Stimulated activated CD4-positive, alpha-beta T cell treated with anti-CD3 and anti-CD28 coated beads, TNF-alpha, amount 100 ng/mL, for 4 hours (primary cell): Measurements from ENCODE around the gene KRT85.
"Not testable (repeated sequence)": the region's sequence is repeated elsewhere in the genome, so short reads cannot be mapped to it uniquely, and the experiment has no call there.

Experiments
- DNase-seq, 3 experiments: peaks; one replicate each; pipeline ENCODE4 v3.0.0-alpha.2; 2020; ENCODE audit warnings: low read depth in 3 of 3

The KRT85 gene

DNA sequence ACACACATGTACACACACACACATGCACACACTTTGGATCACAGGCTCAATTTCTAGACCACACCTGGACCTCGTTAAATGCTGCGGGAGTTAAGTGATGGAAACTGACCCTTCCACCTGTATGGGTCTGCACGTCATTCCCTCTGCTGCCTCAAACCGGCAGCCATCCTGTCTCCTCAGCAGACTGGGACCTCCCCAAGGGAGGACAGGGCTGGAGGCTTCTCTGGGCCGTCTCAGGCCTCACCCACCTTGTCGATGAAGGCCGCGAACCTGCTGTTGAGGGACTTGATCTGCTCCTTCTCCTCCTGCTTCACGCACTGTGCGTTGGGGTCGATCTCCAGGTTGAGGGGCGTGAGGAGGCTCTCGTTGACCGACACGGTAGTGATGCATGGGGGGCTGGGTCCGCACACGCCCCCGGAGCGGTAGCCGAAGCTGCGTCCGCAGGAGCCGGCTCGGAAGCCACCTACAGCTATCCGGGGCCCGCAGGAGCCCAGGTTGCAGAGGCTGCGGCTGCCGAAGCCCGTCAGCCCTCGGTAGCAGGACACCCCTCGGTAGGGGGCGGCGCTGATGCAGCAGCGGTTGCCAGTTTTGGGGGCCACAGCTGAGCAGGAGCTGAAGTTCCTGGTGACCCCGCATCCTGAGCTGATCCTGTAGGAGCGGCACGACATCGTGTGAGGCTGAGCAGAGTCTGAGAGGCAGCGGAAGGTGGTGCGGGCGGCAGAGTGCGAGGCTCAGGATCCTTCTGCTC is at the start of gene KRT85:
Gene KRT85 (minus strand): TSS at position 744 of the 748 bp plus-strand sequence. CDS start 76 bp downstream, at position 668.
- no peak for DNase-seq

DNA sequence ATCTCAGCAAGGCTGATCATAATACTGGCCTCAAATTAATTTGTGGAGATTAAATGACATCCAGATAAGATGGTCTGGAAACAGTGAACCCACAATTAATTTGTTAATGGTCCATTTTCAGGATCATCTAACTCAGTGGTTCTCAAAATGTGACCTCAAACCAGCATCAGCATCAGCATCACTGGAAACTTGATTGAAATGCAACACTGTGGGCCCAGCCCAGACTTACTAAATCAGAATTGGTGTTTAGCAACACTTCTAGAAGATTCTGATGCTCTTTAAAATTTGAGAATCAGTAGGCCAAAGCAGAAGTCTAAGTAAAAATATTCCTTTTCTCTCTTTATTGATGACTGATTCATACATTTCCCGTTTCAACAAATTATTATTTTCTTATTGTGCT is 49.5 kb upstream of the KRT85 start:
- no peak for DNase-seq

DNA sequence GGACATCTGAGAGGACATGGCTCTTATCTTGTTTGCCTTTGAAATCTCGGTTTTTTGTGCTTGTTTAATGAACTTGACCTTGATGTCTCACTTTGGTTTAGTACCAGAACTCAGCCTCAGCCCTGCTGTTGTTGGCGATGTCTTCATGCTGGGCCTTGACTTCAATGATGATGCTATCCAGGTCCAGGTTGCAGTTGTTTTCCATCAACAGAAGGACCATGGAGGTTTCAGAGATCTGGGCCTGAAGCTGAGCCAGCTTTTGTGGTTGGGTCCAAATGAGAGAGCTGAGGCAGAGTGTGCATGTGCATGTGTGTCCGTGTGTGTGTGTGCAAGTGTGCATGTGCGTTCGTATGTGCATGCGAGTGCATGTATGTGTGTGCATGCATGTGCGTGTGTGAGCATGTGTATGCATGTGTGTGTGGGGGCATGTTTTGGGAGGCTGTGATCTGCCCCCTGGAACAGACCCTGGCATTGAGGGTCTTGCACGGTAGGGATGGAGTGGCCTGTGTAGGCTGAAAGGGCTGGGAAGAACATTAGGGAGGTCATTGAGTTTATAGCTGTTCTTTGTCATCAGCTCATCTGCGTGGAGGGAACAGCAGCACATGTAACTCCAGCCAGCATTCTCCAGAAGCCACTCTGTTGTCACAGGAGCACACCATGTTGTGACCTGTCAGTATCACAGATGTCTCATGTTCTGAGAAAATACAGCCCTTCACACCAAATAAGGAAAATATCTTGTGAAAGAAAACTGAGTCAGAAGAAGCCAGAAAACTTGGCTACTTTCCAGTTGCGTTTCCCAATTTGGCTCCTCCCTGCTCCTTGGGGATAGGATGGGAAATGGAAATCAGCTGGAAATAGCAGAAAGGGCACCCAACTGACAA is 48.8 kb upstream of the KRT85 start:
- DNase-seq = no peak

DNA sequence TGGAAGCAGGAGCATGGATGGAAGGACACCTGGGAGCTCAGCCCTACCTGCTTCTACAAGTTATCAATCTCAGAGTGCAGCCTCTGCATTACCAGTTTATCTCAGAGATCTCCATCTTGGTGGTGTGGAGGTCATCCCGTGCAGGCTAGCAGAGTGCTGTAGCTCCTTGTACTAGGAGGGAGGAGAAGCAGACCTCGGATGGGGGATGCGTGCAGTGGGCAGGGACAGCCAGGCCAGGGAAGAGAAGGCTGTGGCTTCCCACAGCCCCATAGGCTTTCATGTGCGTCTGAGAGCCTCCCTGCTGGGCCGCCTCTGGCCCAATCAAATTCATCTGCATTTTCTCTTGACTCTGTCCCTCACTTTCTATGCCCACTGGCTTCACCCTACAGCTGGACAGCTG is 47.7 kb upstream of the KRT85 start:
- DNase-seq = no peak

DNA sequence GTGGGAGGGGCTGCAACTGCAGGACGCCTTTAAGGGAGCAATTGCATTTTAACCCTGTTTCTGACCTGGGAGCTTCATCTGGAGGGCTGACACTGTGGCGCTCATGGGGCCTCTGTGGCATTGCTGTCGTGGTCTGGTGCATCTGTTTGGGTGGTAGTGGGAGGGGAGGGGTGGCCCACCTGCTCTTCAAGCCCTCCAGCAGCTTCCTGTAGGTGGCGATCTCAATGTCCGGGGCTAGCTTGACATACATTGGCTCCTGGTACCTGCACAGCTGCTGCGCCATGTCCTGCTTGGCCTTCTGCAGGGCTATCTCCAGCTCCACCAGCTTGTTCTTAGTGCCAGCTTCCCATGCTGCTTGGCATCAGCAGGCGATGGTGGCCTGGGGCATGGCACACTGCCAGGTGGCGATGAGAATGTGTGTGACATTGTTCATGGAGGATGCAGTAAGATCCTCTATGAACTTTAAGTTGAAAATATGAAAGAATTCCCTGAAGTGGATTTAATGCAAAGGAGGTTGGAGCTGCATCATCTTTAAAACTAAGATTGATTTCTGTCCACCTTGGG is 46.6 kb upstream of the KRT85 start:
- DNase-seq = no peak

DNA sequence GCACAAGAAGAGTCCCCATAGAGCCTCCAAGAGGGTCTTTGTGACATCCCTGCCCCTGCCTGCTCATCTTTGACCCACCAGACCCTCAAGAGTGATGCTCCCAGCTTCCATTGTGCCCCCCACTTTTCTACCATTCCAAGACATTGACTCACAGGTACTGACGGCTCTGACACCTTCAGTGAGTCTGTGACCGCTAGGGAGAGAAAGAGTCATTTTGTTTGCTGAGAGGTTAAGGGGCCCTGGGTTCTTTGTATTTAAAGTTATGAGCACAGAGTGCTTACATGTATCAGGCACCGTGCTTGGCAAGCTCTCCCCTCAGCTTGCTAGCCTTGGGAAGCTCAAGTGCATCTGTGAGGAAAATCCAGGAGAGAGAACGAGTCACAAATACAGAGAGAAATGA is 45.9 kb upstream of the KRT85 start:
- DNase-seq = no peak

DNA sequence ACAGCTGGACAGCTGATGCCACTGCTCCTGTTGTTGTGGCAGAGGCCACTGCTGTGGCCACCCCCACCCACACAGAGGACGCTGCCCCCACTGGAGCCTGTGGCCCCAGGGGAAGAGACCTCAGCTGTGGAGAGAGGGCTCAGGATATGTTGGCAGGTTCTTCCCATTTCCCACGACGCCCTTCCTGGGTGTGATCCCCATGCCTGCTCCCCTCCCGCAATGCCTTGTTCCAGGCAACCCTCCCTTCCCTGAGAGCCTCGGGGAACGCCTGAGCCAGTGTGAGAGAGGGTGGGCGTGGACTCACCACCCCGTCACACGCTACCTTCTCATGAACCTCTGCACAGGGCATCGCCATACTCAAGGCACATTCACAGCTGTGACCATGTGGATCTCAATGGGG is 44.5 kb upstream of the KRT85 start:
- DNase-seq = no peak

DNA sequence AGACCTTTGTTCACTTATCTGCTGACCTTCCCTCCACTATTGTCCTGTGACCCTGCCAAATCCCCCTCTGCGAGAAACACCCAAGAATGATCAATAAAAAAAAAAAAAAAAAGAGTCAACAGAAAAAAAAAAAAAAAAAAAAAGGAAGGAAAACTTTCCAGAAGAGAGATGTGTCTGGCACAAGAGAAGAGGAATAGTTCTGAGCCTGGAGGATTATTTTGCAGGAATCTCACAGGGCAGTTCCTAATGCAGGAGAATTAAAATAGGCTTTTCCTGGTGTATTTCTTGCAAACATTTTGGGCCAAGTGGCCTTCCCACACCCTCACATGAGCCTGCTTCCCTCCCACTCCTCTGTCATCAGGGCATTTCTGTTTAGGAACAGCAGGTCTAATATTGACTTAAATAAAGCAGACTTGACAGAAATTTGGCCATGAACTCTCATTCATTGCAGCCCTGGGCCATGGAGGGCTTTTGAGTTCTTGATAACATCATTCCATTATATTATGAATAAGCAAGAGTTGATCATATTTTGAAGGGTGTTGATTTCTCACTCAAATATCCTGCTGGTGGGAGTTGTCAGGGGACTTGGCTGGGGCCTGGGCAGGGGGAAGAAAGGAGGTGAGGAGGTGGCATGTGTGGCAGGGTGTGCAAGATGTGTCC is 43.4 kb upstream of the KRT85 start:
- DNase-seq = not testable (repeated sequence)

DNA sequence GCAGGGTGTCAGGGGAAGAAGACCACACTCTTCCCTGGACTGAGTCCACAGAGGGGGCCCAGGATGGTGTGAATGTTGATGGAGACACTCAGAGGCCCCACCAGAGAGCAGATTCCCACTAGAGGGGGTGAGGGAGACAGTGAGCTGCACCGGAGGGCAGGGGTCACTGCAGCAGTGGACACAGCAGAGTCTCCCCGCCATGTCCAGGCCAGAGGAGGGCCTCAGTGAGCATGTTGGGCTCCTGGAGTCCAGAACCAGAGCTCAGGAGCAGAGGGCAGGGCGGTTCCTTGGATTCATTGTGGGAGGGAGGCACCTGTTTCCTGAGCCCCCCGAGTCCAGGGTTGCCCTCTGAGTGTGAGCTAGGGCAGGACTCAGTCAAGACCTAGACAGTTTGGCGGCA is 40.6 kb upstream of the KRT85 start:
- DNase-seq = no peak

DNA sequence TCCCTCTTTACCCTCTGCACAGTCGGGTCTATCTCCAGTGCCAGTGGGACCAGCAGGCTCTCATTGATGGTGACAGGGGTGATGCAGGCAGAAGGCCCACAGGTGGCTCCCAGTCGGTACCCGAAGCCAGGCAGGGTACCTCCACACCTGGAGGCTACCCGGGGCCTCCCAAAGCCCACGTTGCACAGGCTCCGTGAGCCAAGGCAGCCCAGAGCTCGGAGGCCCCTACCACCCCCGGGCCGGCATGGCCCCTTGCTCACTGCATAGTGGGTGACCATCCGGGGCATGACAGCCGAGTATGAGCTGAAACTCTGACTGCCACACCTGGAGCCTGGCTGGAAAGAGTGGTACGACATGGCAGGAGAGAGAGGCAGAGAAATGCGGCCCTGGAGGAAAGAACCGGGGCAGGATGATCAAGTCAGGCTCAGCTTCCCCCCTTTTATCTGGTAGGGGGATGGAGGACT is 38.7 kb upstream of the KRT85 start, which contains the start of gene KRT82:
Gene KRT82 (minus strand): TSS at position 414 of the 464 bp plus-strand sequence. CDS start 58 bp downstream, at position 356.
- no peak for DNase-seq

DNA sequence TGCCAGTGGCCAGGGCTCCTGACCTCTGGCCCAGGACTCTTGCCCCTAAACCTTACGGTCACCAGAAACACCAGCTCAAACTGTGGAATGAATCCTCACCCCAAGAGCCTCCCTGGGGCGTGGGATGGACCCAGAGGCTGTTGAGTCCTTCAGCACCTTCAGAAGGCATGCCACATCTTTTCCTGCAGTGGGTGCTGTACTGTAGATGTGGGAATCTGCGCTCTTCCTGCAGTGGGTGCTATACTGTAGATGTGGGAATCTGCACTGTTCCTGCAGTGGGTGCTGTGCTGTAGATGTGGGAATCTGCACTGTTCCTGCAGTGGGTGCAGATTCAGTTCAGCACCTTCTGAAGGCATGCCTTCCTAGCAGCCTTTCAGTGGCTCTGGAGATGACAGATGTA is 37.7 kb upstream of the KRT85 start:
- no peak for DNase-seq

DNA sequence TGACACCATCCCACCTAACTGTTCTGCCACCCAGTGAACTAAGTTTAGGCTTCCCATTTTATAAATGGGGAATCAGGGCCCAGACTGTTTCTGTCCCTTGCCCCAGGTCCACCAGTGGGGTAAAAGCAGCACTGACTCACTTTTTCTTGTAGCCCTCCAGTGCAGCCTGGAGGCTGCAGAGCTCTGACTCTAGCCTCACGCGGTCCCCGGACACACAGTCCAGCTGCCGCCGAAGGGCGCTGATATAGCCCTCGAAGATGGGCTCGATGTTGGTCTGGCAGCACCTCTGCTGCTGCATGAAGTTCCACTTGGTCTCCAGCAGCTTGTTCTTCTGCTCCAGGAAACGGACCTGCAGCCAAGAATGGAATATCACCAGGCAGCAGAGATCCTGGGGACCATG is 36.3 kb upstream of the KRT85 start:
- no peak for DNase-seq

DNA sequence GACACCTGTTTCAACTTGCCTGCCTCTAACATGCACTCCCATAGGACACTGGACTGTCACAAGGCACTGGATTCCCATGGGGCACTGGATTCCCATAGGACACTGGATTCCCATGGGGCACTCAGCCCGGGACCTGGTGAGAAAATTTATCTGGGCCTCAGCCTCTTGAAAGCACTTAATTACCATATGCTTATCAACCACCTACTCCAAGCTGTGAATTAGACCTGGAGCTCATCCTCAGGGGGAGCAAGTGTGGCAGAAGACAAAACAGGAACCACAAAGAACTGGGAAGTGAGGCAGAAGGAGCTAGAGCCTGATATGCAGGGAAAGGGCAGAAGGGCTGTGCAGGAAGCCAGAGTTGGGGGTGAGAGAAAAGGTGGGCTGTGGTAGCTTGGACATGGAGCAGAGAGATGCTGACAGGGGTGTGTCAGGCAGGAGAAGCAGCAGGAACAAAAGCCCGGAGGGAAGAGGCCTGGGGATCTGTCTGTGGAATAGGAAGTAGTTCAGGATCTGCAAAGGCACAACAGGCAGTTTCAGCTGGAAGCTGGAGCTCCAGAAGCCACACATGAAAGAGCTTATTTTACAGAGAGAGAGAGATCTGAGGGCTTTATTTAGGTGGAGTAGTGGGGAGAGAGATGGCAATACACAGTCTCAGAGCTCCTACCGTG is 35.7 kb upstream of the KRT85 start:
- no peak for DNase-seq

DNA sequence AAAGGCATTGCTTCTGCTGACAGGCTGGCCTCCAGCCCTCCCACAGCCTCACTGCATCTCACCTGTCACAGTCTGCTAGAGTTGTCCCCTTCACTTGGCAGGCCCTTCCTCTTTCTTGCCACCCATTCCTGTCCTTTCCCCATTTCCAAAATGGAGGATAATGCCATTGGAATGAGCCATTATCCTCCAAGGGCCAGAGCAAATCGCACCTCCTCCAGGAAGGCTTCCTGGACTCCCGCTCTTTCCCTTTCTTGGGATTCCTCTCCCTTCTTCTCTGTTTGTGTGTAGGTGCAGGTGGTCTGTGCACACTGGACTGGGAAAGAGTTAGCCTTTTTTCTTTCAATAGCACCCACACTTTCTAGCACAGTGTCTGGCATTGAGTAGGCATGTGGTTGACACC is 35.1 kb upstream of the KRT85 start:
- DNase-seq = no peak

DNA sequence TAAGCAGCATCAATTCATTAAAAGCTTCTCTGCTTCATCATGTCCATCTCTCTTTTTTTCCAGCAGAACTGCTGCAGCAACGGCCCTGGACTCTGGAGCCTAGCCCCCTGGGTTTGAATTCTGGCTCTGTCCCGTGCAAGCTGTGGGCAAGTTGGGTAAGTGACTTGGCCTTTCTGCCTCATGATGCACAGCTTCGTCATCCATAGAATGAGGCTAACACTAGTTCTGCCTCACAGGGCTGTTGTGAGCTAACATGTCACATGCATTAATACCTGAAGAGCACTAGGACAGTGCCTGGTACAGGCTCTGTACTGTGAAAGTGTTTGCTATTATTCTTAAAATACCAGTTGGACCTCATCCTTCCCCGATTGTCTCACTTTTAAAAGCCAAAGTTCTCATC is 34.6 kb upstream of the KRT85 start:
- DNase-seq = no peak

DNA sequence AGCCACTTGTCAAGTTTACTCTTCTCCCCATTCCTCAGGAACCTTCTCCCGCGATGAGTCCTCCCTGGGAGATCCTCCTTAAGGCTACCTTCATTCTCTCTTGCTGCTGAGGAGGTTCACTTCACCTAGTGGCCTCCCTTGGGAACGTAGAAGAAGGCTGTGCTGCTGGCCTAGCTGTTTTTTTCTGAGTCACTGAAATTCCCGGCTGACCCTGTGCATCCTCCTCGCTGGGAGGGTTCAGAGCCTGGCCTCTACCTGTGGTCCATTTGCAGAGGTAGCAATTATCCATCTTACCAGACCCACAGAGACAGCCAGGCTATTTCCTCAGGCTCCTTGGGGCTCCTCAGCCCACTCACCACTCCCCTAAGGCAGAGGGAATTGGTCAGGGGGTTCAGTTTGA is 34.2 kb upstream of the KRT85 start:
- no peak for DNase-seq

DNA sequence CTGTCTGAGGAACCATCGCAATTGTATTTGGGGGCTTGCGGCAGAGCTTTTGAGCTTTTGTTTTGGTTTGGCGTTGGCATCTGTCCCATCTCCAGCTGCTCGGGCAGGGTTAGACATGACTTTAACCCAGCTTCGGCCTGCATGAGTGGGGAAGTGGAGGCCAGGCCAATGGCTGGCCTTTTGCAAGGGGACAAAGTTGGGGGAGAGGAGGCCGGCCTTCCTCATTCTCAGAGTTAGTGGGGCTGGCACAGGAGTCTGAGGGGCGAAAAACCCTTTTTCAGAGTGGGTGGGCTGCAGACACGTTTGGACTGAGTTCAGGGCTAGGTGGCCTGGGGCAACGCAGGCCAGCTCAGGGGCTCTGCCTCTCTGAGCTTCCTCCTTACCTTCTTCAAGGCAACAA is 33.6 kb upstream of the KRT85 start:
- DNase-seq = no peak

DNA sequence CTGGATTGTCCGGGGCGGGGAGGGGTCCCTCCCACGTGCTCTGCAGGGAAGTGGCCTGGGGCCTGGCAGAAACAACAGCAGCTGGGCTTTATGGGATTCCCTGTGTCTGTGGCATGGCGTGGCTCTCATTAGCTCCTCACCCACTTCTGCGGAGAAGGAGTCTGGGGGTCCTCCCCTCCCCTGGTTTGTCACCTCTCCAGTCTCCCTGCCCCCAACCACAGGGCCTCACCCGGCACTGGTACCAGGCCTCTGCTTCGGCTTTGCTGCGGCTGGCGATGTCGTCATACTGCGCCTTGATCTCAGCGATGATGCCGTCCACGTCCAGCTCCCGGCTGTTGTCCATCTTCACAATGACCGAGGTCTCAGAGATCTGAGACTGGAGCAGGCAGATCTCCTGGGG is 32.5 kb upstream of the KRT85 start:
- DNase-seq = no peak

DNA sequence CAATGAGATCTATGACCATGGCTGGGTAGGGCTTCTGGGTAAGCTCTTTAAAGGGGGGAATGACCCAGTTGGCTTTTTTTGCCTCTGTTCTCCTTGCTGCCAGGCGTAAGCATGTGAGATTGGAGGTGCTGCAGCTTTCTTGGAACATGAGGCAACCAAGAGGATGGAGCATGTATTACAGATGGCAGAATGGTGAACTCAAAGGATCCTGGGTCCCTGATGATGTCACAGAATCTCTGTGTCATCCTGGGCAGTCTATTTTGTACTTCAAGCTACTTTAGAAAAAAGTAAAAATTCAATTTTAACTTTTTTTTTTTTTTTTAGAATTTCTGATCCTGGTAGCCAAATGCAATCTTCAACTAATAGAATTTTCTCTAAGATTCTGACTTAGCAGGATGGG is 30.9 kb upstream of the KRT85 start:
- DNase-seq = no peak

DNA sequence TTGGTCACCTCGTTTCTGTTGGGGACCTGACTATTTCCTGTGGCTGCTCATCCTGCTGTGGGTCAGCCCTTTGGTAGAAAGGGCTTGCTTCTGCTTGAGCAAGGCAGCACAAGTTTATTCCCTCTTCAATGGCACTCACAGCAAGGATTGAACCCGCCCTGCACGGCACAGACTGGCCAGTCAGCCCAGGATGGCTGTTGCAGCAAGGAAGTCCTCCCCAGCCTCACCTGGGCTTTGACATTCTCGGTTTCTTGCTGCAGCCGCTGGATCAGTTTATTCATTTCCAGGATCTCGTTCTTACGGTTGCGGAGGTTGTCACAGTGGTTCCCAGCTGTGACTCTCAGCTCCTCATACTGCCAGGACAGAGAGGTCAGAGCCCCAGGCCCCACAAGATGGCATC is 29.4 kb upstream of the KRT85 start:
- no peak for DNase-seq

DNA sequence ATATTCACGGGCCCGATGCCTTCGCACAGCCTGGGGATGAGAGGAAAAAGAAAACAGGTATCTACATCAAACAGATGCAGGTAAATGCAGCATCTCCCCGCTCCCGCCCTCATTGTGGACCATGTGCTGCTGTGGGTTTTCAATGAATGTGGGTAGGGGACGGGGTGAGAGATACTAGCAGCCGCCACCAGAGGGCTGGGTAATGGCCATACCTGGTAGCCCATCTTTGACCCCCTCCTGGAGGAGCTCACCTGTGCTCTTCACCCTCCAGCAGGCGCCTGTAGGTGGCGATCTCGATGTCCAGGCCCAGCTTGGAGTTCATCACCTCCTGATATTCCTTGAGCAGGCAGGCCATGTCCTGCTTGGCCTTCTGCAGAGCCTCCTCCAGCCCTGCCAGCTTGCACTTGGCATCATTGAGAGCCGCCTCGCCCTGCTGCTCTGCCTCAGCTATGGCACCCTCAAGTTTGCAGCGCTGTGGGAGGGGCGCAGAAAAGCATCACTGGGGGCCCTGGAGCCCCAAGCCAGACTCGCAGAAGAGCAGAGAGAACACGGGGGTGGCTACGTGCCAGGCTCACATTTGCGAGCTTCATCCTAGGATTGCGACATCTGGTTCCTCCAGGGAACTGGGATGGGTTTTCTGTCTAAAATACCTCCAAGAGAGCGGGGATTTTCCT is 28.6 kb upstream of the KRT85 start:
- DNase-seq = no peak
